ENCODE data around the gene RXFP2. TPM values are rescaled to one million over a fixed set of nuclear protein-coding genes. Genes with fewer than 3 reads are reported as not detected.

The RXFP2 gene
- total and polyA plus RNA-seq, 2 donors (not counting 3 experiments of a cell fraction or from before 2014, with no cell fraction given) = not detected

DNA sequence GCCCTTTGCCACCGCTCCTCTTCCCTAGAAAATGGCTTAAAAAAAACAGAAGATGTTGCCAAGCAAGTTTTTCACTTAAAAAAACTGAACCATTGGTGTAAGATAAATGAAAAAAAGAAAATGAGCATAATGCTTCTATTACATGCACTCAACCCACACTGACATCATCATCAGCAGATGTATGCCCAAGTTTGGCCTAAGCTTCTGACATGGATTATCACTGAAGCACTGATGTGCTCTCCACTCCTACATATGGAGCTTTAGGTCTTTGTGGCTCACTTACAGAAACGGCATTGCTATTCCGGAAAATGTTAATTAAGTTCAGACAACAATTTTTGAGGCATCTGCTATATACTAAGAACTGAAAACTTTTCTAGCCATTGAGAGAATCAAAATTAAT, 8.0 kb downstream of the RXFP2 start:
- DNase-seq (ENCODE audit: low read depth, low spot score) = no peak
- no peak overlapping the region for H3K4me3 ChIP-seq (replicated peaks in 1 of 3; ENCODE audit: insufficient read depth in 1 of 3, low read depth in 1 of 3, low read length in 3 of 3)
- peaks cover 2 to 6% of the 10 kb centered on the region in 2 experiments for H3K27me3 ChIP-seq (ENCODE audit: control insufficient read depth in 2 of 2, insufficient read depth in 2 of 2, low read length in 2 of 2)
- intact Hi-C loops (cut with micrococcal nuclease) (no loop called here), dilution Hi-C loops (cut with MboI; ENCODE audit: extremely low pct_ligation_motif_present, low sequenced_read_pairs) (no loop called here)
- no peak for FAIRE-seq
- no peak overlapping the region for H2AFZ ChIP-seq (ENCODE audit: low read depth, low read length)
- no peaks in the 10 kb centered on the region for H3K9me3 ChIP-seq (replicated peaks; ENCODE audit: control insufficient read depth, insufficient read depth, low read length)
- no peak overlapping the region for H3K9ac ChIP-seq (replicated peaks; ENCODE audit: extremely low read depth, insufficient read depth, low read length)
- H3K27ac ChIP-seq (ENCODE audit: insufficient read depth, low read depth, low read length) = no peak overlapping the region
- H3K4me2 ChIP-seq (ENCODE audit: insufficient read depth, low read length) = no peak overlapping the region
- H3K79me2 ChIP-seq (ENCODE audit: control insufficient read depth, insufficient read depth, low read length) = no peaks in the 10 kb centered on the region
- H3K4me1 ChIP-seq (ENCODE audit: control insufficient read depth, extremely low read depth, insufficient read depth, low read length) = peaks cover 2% of the 10 kb centered on the region
- POLR2A ChIA-PET = no interaction called here
- BruUV-seq (replicated peaks) = no TSS peak
- no peaks in the 10 kb centered on the region for H4K20me1 ChIP-seq (replicated peaks; ENCODE audit: control insufficient read depth, extremely low read depth, insufficient read depth, low read length)
- CTCF ChIA-PET = interaction anchor here (1.5 to 9.6 kb wide), 3 partner anchors 10 to 211 kb away, joined by 3 to 244 read pairs (median 4); no protein-coding TSS in a partner anchor
- no peaks in the 10 kb centered on the region for H3K36me3 ChIP-seq (ENCODE audit: control insufficient read depth in 2 of 2, extremely low read depth in 1 of 2, insufficient read depth in 2 of 2, low read length in 2 of 2)
- no peaks in the 10 kb centered on the region for H3K9me1 ChIP-seq (replicated peaks; ENCODE audit: control insufficient read depth, extremely low read depth, insufficient read depth, low read length)
- TF ChIP-seq EZH2 (IDR thresholded peaks at IDR 0.05; ENCODE audit: borderline replicate concordance, low read depth, low read length, severe bottlenecking) = no peak
- TF ChIP-seq FOS (IDR thresholded peaks at IDR 0.05; ENCODE audit: borderline replicate concordance, insufficient read depth, low read length) = no peak
- no peak for TF ChIP-seq POLR2AphosphoS5 (IDR thresholded peaks at IDR 0.05; ENCODE audit: insufficient read depth, low read depth, low read length)
- no peak for TF ChIP-seq MYC (IDR thresholded peaks at IDR 0.05; ENCODE audit: low read depth, low read length)
- no peak for TF ChIP-seq CTCF (IDR thresholded peaks at IDR 0.05; ENCODE audit: extremely low read depth in 1 of 2, insufficient read depth in 1 of 2, low read depth in 1 of 2, low read length in 2 of 2)
- no peak for TF ChIP-seq GATA2 (IDR thresholded peaks at IDR 0.05; ENCODE audit: insufficient read depth, insufficient read length, low read depth, low read length)
- no peak for TF ChIP-seq JUN (IDR thresholded peaks at IDR 0.05; ENCODE audit: borderline replicate concordance, insufficient read depth, insufficient read length, low read depth)
- no peak for TF ChIP-seq MAX (IDR thresholded peaks at IDR 0.05; ENCODE audit: insufficient read depth, insufficient read length)
- TF ChIP-seq POLR2A (IDR thresholded peaks at IDR 0.05; ENCODE audit: low read depth, low read length) = no peak

All from endothelial cell of umbilical vein (primary cell).